HG02678 (cell line): ENCODE results near the gene SVIL.
A peak's percentile ranks its signal among the peaks of the same experiment; 100 is the strongest.
"Not testable (repeated sequence)": the region's sequence is repeated elsewhere in the genome, so short reads cannot be mapped to it uniquely, and the experiment has no call there.

Experiments
- ATAC-seq: cut with Tn5 transposase; IDR thresholded peaks from one replicate; pipeline ENCODE4 v1.9.1; 2021; ENCODE audit warnings: mild to moderate bottlenecking, moderate library complexity; ENCODE audit not compliant: unreplicated experiment

SVIL gene

GRCh38 chr10:29582769-29583168 is 52.0 kb downstream of the SVIL start:
- not testable (repeated sequence) for ATAC-seq

DNA sequence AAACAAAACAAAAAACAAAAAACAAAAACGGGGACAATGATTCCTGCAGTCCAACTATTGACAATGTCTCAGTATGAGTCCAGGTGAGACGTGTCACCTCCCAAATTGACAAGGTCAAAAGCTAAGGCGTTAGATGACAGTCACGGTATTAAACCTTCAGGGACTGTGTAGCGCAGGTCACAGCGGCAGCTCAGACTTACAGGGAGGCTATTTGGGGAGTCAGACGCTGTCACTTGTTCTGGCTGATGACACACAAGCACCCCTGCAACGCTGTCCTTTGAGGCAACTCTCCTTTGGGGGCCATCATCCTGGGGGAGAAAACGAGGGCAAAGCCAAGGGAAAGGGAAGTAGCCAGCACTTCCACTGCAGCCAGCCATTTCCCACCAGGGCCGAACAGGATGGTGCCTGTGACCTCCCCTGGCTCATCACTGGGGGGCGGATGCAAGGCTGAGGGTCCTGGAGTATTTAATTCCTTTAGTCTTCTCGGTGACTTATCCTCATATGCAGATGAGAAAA is 55.3 kb downstream of the SVIL start:
- no peak for ATAC-seq

GRCh38 chr10:29578457-29578856 is 56.3 kb downstream of the SVIL start:
- no peak for ATAC-seq

DNA sequence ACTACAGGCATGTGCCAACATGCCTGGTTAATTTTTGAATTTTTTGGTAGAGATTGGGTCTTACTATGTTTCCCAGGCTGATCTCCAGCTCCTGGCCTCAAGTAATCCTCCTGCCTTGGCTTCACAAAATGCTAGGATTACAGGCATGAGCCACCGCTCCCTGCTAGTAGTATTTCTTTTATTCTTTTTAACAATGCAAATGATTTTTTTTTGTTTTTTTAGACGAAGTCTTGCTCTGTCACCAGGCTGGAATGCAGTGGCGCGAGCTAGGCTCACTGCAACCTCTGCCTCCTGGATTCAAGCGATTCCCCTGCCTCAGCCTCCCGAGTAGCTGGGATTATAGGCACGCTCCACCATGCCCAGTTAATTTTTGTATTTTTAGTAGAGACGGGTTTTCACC is 58.1 kb downstream of the SVIL start:
- no peak for ATAC-seq

DNA sequence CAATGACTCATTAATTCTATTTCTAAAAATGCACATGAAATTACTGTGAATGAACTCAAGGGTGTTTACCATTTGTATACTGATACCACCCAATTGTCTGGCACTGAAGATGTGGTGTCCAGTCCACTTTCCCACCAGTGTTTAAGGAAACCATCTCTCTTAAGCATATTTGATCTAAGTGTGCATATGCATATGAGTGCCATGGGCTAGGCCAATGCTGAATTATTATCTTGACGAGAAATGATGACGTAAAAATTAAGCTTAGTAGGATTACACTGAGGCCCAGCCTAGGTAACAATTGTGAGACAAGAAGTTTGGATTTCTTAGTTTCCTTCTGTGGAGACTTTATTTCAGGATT is 59.7 kb downstream of the SVIL start:
- ATAC-seq = no peak

- not testable (repeated sequence) for ATAC-seq
These were observed 60.3 kb downstream of the SVIL start for GRCh38 chr10:29574212-29575097.

- not testable (repeated sequence) for ATAC-seq
These were observed 64.5 kb downstream of the SVIL start for GRCh38 chr10:29570248-29570647.

DNA sequence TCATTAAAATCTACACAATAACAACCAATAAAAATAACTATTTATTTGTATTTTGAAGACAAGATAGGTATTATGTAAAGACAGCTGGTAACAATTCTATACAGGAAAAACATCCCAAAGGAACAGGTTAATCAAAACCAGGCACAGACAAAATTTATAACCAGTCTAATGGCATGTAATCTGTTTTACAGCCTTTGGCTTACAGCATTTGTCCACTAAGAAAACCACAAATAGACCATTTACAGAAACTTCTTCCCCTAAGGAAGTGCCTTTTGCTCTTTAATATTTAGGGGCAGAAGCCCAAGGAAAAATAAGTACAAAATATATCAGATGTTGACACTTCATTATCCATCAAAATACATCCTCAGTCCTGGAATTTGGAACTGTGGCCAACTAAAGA is 65.0 kb downstream of the SVIL start:
- ATAC-seq = no peak

GRCh38 chr10:29567003-29567402 is 67.8 kb downstream of the SVIL start:
- no peak for ATAC-seq

GRCh38 chr10:29566209-29566608 is 68.6 kb downstream of the SVIL start:
- ATAC-seq = not testable (repeated sequence)

DNA sequence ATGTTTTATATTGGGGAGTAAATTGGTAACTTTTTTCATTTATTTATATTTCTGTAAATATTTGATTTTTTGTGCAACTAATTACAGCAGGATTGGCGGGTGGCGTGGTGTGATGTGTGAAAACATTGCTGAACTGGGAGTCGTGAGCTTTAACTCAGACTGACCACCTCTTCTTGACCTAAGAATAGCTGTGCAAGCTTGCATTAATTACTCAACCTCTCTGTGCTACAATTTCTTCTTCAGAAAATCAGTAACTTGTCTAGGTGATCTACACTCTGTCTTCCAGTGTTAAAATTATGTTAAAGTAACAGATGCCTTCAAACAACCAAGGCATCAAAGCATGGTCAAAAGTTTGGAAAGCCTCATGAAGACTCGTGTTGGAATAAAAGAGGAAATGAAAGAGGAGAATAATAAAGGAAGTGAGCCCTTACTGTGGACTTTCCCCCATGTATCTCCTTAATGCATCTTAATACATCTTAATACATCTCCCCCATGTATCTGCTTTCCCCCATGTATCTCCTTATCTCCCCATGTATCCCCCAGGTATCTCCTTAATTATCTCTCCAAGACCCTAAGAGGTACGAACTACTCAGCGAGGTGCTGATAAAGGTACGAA is 71.2 kb downstream of the SVIL start:
- ATAC-seq = no peak

DNA sequence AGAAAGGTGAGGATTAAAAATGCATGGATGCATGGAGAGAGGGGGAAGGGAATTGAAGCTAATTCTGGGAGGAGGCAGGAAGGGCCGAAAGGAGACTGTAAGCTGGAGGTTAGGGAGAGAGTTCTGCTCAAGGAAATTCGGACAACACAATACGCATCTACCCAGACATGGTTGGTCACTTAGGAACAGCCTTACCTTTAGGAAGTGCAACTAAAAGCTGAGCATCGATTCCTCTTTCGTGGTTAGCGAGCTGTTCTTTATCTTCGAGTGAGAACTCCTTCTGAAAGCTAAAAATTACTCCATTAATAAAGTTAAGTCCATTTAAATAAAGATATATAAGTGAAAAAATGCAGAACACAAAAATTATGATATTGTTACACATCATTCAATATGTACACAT is 71.8 kb downstream of the SVIL start:
- peak; percentile 77 for ATAC-seq

GRCh38 chr10:29559996-29560395 is 74.8 kb downstream of the SVIL start:
- ATAC-seq = no peak

DNA sequence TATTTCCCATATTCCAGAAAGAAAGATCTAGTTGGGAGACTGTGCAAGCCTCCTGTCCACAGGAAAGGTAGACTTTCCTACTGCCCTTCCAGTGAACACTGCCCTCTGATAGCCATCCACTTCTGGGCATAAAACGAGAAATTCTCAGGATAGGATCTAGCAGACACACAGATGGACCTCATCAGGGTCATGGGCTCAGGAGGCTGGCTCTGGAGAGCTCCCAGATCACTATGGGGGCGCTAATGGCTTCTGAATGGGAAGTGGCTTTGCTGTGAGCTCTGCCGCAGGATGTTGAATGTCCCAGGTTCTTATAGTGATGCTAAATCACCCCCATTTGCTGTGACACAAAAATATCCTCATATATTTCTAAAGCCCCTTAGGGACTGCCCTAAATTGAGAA is 77.1 kb downstream of the SVIL start:
- ATAC-seq = no peak

- no peak for ATAC-seq
These were observed 78.9 kb downstream of the SVIL start for GRCh38 chr10:29555746-29556481.

DNA sequence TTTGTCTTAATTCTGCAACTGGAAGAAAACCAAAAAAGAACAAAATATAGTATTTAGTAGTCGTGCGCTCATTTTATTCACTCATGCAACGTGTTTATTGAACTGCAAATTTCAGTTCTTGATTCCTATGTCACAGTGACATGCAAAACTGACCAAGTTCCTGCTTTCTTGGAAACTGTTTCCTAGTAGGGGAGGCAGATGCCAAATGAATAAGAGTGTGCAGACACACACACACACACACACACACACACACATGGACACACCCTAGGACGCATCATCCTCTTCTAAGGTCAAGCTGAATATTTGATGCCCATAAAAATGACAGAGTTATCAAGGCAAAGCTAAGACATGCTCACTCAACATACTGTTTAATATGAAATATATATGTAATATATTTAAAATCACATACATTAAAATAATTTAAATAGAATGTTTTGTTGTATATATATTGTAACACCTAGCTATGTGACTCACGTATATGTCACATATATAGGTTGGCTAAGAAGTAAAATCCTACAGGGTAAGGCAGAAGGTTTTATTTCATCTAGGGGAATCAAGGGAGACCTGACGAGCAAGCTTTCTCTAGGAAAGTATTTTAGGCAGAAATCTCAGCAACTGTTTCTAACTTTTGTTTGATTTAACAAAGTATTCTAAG is 79.6 kb downstream of the SVIL start:
- ATAC-seq = no peak

GRCh38 chr10:29554660-29555059 is 80.1 kb downstream of the SVIL start:
- ATAC-seq = no peak

DNA sequence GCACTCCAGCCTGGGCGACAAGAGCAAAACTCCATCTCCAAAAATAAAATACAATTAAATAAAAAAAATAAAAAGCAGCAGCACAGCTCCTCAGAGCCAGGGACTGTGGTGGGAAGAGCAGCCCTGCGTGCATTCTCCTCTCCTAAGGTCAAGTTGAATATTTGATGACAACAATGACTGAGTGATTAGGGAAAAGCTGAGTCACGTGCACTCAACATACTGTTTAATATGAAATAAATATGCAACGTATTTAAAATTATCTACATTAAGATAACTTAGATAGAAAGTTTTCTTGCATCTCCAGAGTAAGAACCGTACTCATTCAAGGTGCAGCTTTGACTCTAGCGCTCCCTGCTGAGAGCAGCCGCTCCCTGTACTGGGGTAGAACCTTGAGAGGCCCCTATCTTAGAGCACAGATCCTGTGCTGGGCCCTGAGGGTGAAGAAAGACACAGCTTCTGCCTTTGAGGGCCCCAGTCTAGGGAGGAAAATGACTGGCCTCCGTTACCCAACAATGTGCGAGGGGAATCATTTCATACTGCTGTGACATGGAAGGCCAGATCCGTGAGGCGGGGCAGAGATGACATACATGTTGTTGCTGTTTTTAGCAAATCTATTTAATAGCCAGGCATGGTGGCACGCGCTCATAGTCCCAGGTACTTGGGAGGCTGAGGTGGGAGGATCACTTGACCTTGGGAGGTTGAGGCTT is 81.1 kb downstream of the SVIL start:
- no peak for ATAC-seq

DNA sequence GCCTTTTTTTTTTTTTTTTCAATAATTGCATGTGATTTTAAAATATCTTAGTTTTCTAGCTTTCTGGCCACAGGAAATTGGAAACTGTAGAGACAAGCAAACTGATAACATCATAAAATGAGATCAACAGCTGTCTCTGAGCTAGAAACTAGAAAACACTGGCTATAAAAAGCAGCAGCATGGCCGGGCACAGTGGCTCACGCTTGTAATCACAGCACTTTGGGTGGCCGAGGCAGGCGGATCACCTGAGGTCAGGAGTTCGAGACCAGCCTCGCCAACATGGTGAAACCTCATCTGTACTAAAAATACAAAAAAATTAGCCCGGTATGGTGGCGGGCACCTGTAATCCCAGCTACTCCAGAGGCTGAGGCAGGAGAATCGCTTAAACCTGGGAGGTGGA is 81.7 kb downstream of the SVIL start:
- ATAC-seq = not testable (repeated sequence)

DNA sequence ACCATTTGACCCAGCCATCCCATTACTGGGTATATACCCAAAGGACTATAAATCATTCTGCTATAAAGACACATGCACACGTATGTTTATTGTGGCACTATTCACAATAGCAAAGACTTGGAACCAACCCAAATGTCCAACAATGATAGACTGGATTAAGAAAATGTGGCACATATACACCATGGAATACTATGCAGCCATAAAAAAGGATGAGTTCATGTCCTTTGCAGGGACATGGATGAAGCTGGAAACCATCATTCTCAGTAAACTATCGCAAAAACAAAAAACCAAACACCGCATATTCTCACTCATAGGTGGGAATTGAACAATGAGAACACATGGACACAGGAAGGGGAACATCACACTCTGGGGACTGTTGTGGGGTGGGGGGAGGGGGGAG is 85.3 kb downstream of the SVIL start:
- ATAC-seq = not testable (repeated sequence)
